KG1 (cell line): ENCODE results near the gene TRIM44.
"Not testable (repeated sequence)": the region's sequence is repeated elsewhere in the genome, so short reads cannot be mapped to it uniquely, and the experiment has no call there.

Experiments
- DNase-seq: peaks from one replicate; lab custom pipeline; 2025; lab: John Stamatoyannopoulos, UW

Gene TRIM44

GRCh38 chr11:35855671-35856070 is 193.1 kb downstream of the TRIM44 start:
- DNase-seq: no peak

- no peak for DNase-seq
These were observed 193.7 kb downstream of the TRIM44 start for GRCh38 chr11:35856259-35856658.

- DNase-seq: no peak
These were observed 194.2 kb downstream of the TRIM44 start for GRCh38 chr11:35856756-35857155.

GRCh38 chr11:35857922-35858321 is 195.3 kb downstream of the TRIM44 start:
- DNase-seq: no peak

GRCh38 chr11:35859301-35859700 is 196.7 kb downstream of the TRIM44 start:
- no peak for DNase-seq

GRCh38 chr11:35860194-35860593 is 197.6 kb downstream of the TRIM44 start:
- DNase-seq: not testable (repeated sequence)

GRCh38 chr11:35861191-35861590 is 198.6 kb downstream of the TRIM44 start:
- DNase-seq: no peak

GRCh38 chr11:35862666-35863065 is 200.1 kb downstream of the TRIM44 start:
- no peak for DNase-seq

GRCh38 chr11:35864131-35864530 is 201.6 kb downstream of the TRIM44 start:
- DNase-seq: no peak

GRCh38 chr11:35866601-35867000 is 204.0 kb downstream of the TRIM44 start:
- DNase-seq: no peak
